GM19193 (cell line): Measurements from ENCODE around the gene FAM241B.

Experiments
- POLR2A ChIP-seq: IDR thresholded peaks from 4 replicates; pipeline ENCODE4 v1.6.1; 2011; ENCODE audit not compliant: insufficient read depth, insufficient read length; ENCODE audit errors: extremely low read depth

Gene FAM241B

DNA sequence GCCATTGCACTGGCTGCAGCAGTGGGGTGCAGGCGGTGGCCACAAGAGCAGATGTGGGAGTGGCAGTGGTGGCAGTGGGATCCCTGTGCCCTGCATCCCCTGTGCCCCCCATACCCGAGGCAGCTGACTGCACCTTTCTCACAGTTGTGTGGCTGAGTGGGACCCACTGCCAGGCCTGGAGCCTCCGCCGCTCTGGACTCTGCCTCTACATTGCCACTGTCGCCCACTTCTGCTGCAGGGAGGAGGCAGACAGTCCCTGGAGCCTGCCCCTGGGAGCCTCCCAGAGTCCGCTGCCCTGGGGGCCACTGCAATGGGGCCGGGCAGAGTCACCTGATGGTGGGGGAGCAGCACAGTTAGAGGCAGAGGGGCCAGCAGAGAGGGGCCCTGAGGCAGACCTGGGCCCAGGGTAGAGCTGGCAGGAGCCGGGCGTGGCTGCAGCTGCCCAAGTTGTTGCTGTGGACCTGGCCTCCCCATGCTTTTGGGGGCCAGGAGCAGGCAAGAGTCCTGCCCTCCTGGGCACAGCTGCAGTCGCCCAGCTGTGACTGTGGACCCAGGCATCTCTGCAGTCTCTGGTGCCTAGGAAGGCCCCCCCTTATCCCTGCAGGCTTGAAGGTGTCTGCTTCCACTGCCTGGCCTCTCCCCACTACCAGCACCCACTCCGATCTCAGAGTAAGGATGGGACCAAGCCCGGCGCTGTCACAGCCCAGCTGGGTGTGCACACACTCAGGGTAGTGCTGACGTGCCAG, 22.2 kb downstream of the FAM241B start:
- no peak for TF ChIP-seq POLR2A

DNA sequence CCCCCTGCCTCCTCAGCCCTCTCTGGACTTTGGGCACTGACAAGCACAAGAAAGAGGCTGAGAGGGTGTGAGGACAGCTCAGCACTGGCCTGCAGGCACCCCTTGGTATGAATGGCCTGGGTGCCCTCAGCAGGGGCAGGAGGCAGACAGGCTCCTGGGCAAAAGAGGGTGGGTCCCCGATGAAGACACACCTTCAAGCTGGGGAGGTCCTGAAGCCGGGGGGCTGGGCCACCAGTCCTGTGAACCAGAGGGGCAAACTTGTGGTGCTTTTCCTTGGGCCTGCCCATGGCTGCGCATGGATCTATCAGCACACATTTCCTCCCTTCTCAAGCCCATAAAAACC, 22.8 kb downstream of the FAM241B start:
- no peak for TF ChIP-seq POLR2A

DNA sequence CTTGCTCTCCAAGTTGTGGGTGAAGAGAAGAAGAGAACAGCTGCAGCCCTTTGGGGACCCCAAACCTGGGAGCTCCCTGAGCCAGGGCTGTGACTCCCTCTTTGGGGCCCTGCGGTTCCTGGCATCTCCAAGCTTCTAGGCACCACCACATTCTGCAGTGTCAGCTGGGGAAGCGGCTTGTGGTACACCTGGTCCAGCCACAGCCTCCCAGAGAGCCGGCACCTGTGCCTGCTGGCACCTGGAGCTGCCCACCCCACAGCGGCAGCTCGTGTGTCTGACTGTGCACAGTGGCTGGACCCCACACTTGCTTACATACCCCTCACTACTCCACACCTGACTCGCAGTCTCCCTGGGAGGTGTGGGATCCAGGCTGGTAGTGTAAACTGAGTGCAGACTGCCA, 23.5 kb downstream of the FAM241B start:
- TF ChIP-seq POLR2A = no peak

DNA sequence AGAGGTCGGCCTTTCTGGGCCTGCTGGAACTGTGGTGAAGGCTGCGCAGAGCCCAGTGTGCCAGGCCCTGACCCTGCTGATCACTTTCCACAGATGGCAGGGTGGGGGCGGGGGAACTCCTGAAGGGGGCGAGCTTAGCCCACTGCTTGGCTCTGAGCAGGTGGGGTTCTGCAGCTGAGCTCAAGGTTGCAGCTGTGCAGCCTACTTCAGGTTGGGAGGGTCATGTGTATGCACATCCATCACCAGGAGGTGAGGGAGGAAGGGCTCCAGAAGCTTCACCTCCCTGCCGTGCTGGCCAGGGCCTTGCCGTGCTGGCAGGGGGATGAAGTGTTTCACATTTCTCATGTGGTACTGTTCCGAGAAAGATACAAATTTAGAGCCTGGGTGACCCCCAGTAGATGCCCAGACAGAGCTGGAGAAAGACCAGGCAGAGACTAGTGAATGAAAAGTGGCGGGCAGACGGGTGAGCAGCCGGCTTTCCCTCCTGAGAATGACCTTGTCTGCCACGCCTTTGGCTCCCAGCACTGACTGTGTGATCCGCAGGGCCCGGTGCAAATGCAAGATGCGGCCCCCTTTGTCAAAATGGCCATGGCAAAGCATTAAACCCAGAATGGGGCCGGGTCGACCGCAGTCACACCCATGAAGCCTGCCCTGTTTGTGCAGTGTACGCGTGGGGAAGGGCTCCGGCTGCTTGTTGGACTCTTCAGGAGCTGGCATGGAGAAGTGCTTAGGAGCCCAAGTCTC, 25.2 kb downstream of the FAM241B start:
- no peak for TF ChIP-seq POLR2A

DNA sequence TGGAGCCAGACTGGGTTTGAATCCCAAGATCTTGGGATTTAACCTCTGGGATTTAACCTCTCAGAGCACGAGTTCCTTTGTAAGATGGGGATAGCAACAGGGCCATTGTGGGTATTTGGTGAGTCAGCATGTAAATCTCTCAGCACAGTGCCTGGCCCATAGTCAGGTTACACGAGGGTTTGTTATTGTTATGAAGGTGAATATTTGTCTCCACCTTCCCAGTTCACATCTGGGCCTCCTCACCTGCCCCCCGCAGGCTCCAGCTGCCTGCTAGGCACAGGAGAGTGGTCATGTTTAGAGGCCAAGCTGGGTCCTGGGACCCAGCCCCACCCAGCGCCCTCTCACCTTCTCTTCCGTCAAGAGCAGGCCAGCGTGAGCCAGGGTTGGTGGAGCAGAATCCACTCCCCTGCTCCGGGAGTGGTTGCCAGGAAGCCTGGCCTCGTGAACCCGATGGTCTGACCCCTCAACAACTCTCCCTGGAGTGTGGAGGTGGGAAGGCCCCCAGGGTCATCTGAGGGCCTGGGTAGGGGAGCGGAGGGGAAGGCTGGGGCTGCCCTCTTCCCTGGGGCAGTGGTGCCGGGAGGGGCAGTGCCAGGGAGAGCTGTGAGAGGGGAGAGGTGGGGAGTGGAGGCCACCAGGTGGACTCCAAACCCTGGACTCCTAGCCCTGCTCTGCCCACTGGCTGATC, 26.0 kb downstream of the FAM241B start:
- no peak for TF ChIP-seq POLR2A

DNA sequence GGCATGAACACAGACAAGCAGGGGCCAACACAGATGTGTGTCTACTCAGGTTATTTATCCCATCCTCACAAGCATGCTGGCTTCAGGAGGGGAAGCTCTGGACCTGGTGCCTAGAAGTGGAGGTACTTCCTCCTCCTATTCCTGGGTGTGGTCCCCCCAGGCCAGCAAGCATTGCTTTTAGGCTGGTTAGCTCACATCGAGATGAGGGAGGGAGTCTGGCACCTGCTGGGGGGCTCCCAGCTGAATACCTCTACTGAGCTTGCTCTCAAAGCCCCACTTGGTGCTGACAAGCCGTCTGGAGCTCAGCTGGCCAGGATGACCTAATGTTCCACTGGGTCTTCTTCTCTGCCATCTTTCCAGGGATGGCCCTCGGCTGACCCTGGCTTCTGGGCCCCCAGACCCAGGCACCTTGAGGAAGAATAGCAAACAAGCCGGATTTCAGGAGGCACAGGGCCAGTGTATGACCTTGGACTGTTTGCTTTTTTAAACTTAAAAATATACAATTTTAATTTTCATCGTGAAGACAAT, 26.8 kb downstream of the FAM241B start:
- no peak for TF ChIP-seq POLR2A

DNA sequence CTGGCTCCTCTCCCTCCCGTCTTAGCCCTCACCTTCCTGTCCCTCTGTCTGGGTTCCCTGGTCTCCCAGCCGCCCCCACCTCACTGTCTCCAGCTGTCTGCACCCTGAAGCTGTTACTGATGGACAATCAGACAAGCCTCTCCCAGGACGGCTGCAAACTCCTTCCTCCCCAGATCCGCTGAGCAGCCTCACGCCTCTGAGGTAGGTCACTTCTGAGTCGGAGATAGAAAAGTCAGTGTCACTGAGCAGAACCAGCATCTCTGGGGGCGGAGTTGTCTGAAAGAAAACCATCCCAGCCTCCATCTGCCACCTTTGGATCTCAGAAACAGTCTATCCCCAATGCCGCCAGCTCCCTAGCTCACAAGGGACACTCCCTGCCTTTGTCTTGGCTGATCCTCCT, 27.4 kb downstream of the FAM241B start:
- no peak for TF ChIP-seq POLR2A

DNA sequence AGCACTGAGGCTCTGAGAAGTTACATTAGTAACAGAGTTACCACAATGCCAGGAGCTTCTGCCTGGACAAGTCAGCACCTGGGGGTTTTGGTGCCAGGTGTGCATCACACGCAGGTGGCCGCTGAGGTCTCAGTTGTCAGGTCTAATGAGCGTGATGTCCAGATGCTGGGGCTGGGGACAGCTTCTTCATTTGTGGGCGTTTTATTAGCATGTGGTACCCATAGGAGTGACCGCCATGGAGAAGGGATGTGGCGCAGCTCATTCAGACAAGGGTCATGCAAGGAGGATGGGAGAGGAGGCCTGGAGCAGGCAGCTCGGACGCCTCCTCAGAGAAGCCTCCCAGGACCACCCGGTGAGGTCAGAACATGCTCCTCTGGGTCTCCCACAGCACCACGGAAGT, 27.8 kb downstream of the FAM241B start:
- no peak for TF ChIP-seq POLR2A

DNA sequence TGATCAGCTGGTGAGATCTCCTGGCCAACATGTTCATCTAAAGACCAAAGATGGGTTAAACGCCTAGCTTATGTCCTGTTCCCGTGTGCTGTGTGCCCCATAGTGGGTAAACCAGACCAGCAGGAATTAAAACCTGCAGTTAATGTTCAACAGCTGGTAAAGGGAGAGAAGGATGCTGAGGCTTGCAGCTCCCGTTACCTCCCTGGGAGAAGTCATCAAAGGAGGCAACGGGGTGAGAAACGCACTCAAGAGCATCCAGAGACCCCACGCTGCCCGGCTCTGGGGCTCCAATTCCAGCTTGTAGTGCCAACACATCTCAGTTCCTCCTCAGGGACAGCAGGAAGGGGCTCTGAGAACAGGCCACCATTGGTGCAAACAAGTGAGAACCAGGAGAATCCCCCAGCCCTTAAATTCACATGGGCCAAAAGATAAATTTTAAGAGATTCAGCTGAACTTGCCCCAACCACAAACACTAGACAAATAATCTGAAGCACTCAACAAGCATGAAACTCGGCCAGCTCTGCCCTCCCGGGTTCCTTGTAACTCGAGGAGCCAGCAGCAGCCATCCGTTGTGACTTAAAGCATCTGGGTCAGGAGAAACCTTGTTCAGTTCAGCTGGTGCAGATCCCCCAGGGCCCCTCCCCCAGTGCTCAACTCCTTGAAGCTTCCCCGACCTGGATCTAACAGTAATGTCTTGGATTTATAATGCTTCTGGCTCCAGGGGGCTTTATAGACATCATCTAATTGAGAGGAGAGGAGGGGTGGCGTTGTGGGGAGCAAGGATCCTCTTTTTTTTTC, 29.4 kb downstream of the FAM241B start:
- no peak for TF ChIP-seq POLR2A

DNA sequence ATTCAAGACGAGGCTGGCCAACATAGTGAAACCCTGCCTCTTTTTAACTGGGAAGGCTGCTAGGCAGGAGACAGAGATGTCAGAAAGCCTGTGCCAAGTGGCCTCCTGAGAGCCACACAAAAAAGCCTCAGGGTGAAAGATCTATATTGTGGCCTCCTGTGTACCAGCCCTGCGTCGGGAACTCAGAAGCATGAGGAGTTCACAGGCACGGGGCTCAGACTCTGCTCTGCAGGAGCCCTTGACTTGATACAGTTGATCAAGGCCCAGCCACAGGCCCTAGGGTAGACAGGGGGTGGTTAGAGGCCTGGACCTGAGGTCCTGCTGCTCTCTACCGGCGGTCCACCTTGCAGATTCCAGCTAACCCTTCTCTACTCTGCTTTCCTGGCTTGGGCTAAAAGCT, 30.2 kb downstream of the FAM241B start:
- no peak for TF ChIP-seq POLR2A

DNA sequence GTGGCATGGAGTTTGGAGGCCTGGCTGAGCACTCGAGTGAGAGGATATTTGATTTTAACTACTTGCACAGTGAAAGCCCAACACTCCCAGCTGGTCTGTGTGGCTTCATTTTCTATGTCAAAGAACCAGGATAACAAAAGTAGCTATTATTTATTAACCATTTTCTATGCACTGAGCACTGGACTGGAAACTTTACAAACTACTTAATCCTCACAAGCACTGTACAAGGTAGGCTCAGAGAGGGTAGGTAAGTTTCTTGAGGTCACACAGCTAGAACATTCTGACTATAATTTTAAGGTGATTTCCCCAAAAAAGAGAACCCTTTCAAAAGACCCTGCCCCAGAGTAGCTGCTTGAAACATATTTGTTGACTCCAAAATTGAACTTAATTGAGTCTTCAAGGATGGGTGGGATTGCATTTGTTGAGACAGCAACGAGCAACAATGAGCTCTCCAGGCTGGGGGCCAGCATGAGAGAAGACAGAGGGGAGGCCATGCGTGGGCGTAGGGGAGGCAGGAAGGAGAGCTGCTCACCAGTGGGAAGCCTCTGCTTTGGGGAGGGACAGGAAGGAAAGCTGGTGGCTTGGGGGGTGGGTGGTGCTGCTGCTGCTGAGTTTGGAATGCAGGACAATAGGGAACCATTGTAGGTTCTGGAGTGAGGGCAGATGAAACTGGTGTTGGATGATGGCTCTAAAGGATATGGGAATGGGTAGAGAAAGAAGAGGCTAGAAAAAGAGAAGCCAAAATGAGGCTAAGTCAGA, 31.5 kb downstream of the FAM241B start:
- TF ChIP-seq POLR2A = no peak

DNA sequence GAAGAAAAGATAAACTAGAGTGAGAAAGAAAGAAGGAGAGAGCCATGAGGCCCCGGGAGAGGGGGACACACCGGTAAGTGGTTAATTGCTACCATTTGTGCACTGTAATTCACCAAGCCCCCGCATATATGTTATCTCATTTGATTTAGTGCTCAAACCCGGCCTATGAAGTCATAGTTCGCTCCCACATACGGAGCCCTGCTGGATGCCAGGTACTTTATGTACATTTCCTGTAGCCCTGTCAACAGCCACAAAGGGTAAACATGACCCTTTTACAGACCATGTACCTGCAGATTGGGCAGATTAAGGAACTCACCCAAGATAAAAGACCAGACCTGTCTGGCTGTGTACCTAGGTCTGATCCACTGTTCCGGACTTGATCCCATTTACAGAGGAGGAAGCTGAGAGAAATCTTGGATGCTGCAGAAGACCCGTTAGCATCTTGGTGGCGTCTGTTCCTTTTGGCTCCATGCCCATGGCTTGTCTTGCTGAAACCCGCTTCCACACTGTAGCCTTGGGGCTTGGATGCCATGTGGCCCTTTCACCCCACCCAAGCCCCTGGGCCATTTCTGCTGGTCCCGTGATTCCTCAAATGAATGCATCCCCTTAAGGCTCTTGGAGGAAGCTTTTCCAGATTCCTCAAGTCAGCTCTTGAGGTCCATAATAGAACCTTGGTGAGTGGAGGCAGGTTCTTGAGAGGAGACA, 32.3 kb downstream of the FAM241B start:
- no peak for TF ChIP-seq POLR2A

DNA sequence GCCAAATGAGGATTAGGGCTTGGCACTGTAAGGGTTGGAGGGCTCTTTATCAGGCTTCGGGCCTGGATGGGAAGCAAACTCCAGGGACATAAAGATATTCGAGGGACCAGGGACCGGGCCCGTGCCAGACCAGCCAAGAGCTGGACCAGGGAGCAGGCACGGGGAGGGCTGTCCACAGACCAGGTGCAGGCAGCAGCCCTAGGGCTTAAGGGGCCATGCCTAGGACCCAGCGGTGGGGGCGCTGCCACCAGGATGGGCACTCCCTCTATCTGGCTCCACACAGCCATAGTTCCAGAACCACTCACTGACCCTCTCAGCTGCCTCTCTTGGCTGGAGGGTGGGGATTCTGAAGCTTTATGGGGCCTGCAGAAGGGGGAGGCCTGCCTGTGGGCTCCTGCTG, 32.9 kb downstream of the FAM241B start:
- TF ChIP-seq POLR2A = no peak
